ENCODE data around the gene CCNL2.
A peak's percentile ranks its signal among the peaks of the same experiment; 100 is the strongest.
"Not testable (repeated sequence)": the region's sequence is repeated elsewhere in the genome, so short reads cannot be mapped to it uniquely, and the experiment has no call there.

CCNL2 gene

GRCh38 chr1:1431845-1432273 is 32.7 kb upstream of the CCNL2 start:
- H3K4me3 ChIP-seq (ENCODE audit: control insufficient read depth, low read depth, low read length): no peak overlapping the region
- TF ChIP-seq, protein P1, sequence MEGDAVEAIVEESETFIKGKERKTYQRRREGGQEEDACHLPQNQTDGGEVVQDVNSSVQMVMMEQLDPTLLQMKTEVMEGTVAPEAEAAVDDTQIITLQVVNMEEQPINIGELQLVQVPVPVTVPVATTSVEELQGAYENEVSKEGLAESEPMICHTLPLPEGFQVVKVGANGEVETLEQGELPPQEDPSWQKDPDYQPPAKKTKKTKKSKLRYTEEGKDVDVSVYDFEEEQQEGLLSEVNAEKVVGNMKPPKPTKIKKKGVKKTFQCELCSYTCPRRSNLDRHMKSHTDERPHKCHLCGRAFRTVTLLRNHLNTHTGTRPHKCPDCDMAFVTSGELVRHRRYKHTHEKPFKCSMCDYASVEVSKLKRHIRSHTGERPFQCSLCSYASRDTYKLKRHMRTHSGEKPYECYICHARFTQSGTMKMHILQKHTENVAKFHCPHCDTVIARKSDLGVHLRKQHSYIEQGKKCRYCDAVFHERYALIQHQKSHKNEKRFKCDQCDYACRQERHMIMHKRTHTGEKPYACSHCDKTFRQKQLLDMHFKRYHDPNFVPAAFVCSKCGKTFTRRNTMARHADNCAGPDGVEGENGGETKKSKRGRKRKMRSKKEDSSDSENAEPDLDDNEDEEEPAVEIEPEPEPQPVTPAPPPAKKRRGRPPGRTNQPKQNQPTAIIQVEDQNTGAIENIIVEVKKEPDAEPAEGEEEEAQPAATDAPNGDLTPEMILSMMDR (IDR thresholded peaks at IDR 0.05; ENCODE audit: control insufficient read depth, insufficient read depth, low read depth, low read length, missing control alignments): no peak
- DNase-seq (ENCODE audit: low read depth): no peak

- no peak for DNase-seq (ENCODE audit: low read depth)
- TF ChIP-seq, protein P1 (IDR thresholded peaks at IDR 0.05; ENCODE audit: control insufficient read depth, insufficient read depth, low read depth, low read length, missing control alignments): no peak
- no peak overlapping the region for H3K4me3 ChIP-seq (ENCODE audit: control insufficient read depth, low read depth, low read length)
Measured at GRCh38 chr1:1430992-1431844, 32.1 kb upstream of the CCNL2 start.

DNA sequence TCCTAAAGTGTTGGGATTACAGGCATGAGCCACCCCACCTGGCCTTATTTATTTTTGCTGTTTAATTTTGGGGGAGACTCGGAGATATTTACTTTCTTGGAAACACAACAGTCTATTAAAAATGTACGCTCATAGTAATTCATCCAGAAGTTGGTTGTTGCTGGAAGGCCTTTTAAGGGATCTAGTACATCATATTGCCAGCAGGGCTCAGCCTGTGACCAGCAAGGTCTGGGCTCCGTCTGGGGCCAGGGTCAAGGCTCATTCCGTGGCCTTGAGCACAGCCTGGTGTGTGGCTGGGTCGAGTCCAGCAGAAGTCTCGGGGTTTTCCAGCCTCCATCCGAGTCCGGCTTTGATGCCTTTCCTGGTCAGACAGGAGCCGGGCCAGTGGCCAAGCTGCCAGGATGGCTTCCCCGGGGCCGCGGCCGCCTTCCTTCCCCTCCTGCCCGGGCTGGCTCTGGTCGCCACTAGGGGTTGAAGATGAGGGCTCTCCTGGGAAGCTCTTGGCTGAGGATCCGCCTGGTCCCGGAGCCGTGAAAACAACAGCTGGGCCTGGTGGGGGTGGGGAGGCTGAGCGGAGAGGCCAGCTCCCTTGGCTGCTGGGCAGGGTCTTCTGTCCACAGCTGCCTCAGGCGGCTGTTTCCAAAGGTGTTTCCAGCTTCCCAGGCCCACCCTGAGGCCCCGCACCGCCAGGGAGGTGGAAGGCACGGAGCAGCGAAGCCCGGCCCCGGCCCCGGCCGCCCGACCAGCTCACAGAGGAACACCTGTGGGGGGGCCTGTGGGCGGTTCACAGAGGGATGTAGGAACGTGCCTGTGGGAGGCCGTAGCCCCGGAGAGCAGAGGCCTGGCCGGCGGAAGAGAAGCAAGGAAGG is 31.2 kb upstream of the CCNL2 start:
- TF ChIP-seq, protein P1 (IDR thresholded peaks at IDR 0.05; ENCODE audit: control insufficient read depth, insufficient read depth, low read depth, low read length, missing control alignments): peak; percentile 21
- DNase-seq (ENCODE audit: low read depth): no peak
- no peak overlapping the region for H3K4me3 ChIP-seq (ENCODE audit: control insufficient read depth, low read depth, low read length)

DNA sequence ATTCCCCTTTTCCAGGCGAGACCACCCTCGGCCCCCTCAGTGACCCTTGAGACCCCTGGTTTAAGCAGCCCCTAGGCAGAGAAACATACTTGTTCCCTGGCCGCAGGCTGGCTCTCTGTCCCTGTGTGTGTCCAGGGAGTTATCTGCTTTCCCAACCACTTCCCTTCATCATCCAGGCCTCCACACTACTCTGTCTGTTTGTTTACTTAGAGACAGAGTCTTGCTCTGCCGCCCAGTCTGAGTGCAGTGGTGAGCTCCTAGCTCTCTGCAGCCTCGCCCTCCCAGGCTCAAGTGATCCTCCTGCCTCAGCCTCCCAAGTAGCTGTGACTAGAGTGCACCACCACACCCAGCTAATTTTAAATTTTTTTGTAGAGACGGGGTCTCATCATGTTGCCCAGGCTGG is 30.5 kb upstream of the CCNL2 start:
- TF ChIP-seq, protein P1 (IDR thresholded peaks at IDR 0.05; ENCODE audit: control insufficient read depth, insufficient read depth, low read depth, low read length, missing control alignments): no peak
- H3K4me3 ChIP-seq (ENCODE audit: control insufficient read depth, low read depth, low read length): no peak overlapping the region
- DNase-seq (ENCODE audit: low read depth): no peak

GRCh38 chr1:1428967-1429366 is 29.8 kb upstream of the CCNL2 start:
- not testable (repeated sequence) for DNase-seq (ENCODE audit: low read depth); H3K4me3 ChIP-seq (ENCODE audit: control insufficient read depth, low read depth, low read length)

DNA sequence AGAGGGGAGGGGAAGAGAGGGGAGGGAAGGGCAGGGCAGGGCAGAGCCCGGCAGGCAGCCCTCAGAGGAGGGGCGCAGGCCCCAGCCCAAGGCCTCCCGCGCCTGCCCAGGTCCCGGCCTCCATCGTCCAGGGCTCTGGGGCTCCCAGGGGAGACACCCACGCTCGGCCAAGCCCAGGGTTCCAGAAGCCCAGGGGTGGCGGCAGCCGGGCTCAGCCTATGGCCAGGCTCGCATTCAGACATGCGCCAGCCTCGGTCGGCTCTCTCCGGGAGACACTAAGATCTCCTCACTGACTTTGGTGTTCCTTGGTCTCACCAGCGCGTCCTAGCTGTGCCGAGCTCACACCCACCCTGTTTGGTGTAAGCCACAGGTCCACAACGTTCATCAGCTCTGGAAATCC is 29.0 kb upstream of the CCNL2 start:
- no peak overlapping the region for H3K4me3 ChIP-seq (ENCODE audit: control insufficient read depth, low read depth, low read length)
- TF ChIP-seq, protein P1 (IDR thresholded peaks at IDR 0.05; ENCODE audit: control insufficient read depth, insufficient read depth, low read depth, low read length, missing control alignments): no peak
- no peak for DNase-seq (ENCODE audit: low read depth)

DNA sequence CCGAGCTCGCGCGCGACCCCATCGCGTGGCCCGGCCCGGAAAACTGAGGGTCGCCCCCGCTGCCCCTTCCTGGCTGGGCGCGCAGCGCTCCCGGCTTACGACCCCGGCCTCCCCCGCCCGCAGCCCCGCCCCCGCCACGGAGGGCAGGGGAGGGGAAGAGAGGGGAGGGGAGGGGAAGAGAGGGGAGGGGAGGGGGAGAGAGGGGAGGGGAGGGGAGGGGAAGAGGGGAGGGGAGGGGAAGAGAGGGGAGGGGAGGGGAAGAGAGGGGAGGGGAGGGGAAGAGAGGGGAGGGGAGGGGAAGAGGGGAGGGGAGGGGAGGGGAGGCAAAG is 28.6 kb upstream of the CCNL2 start:
- DNase-seq (ENCODE audit: low read depth): no peak
- H3K4me3 ChIP-seq (ENCODE audit: control insufficient read depth, low read depth, low read length): no peak overlapping the region
- TF ChIP-seq, protein P1 (IDR thresholded peaks at IDR 0.05; ENCODE audit: control insufficient read depth, insufficient read depth, low read depth, low read length, missing control alignments): no peak

Data from AG09309 (cell line).